BE2C (cell line): ENCODE measurements around the gene TAAR2.

Source experiments
- DNase-seq: peaks from one replicate; pipeline ENCODE4 v3.0.0-alpha.2; 2020
- H3K27me3 ChIP-seq: fragments of 250-450 bp; sonication (Bioruptor Pico); 2 replicates; pipeline ENCODE4 v1.5.1; 2020; ENCODE audit warnings: mild to moderate bottlenecking
- H3K36me3 ChIP-seq: fragments of 250-450 bp; sonication (Bioruptor Pico); 2 replicates; pipeline ENCODE4 v1.5.1; 2020; ENCODE audit warnings: mild to moderate bottlenecking
- H3K4me1 ChIP-seq: fragments of 250-450 bp; sonication (Bioruptor Pico); 2 replicates; pipeline ENCODE4 v1.5.1; 2020
- H3K4me3 ChIP-seq: 2 replicates; pipeline ENCODE4 v1.5.1; 2011; ENCODE audit warnings: low read depth, low read length
- H3K9me3 ChIP-seq: fragments of 250-450 bp; sonication (Bioruptor Pico); 2 replicates; pipeline ENCODE4 v1.5.1; 2020
- TF ChIP-seq, protein P1 (sequence below): IDR thresholded peaks from 2 replicates; pipeline ENCODE4 v1.5.1; 2012; ENCODE audit warnings: mild to moderate bottlenecking, low read depth, low read length

TAAR2 gene

DNA sequence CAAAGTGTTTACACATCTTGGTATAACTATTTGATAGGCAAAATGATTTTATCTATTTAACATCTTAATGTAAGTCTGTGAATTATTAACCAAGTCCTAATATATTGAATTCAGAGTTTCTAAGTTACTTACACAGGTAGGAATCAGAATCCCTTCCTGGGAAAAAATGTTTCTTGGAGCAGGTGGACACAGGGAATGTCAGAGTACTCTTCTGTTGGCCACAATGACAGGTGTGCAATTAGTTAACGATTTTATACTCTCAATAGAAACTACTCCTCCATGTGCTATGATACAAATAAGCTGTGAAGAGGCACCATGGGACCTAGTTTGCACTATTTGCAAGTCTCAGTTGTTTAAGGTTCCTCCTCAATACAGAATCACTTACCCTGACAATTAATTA is 33.7 kb downstream of the TAAR2 start:
- Histone ChIP-seq H3K27me3 (peaks cover 5% of the 10 kb centered on the region; the same call in 1 of the 2 replicates), H3K4me1 (no peaks in the 10 kb centered on the region), H3K9me3 (no peaks in the 10 kb centered on the region), H3K4me3 (no peak overlapping the region), H3K36me3 (no peaks in the 10 kb centered on the region)
- TF ChIP-seq, protein P1, sequence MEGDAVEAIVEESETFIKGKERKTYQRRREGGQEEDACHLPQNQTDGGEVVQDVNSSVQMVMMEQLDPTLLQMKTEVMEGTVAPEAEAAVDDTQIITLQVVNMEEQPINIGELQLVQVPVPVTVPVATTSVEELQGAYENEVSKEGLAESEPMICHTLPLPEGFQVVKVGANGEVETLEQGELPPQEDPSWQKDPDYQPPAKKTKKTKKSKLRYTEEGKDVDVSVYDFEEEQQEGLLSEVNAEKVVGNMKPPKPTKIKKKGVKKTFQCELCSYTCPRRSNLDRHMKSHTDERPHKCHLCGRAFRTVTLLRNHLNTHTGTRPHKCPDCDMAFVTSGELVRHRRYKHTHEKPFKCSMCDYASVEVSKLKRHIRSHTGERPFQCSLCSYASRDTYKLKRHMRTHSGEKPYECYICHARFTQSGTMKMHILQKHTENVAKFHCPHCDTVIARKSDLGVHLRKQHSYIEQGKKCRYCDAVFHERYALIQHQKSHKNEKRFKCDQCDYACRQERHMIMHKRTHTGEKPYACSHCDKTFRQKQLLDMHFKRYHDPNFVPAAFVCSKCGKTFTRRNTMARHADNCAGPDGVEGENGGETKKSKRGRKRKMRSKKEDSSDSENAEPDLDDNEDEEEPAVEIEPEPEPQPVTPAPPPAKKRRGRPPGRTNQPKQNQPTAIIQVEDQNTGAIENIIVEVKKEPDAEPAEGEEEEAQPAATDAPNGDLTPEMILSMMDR, result no peak
- DNase-seq, result no peak

DNA sequence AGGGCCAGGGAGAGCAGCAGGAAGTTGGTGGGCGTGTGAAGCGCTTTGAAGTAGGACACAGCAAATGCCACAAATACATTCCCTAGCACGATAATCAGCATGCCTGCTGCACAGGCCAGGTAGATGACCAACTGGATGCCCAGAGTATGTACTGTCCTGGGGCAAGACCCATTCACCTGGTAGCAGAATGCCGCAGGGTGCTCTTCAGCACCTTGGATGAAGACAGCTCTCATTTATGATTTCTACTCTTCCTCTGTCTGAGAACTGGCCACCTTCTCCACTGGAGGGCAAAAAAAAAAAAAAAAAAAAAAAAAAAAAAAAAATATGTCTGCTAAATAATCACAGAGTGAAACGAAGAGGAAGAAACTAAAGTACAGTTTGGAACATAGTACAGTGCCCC is 34.6 kb downstream of the TAAR2 start, which contains the start of gene TAAR5:
TSS of gene TAAR5 (minus strand) at position 288 of the 400 bp plus-strand sequence. CDS start at position 233, 55 bp downstream.
- TF ChIP-seq, protein P1, result no peak
- H3K27me3 ChIP-seq, result peaks cover 9% of the 10 kb centered on the region; the same call in 1 of the 2 replicates
- H3K9me3 ChIP-seq, result no peaks in the 10 kb centered on the region
- H3K4me3 ChIP-seq, result no peak within 1 kb of the TSS
- no peaks in the 10 kb centered on the region for H3K4me1 ChIP-seq
- no peaks in the 10 kb centered on the region for H3K36me3 ChIP-seq
- no peak for DNase-seq

DNA sequence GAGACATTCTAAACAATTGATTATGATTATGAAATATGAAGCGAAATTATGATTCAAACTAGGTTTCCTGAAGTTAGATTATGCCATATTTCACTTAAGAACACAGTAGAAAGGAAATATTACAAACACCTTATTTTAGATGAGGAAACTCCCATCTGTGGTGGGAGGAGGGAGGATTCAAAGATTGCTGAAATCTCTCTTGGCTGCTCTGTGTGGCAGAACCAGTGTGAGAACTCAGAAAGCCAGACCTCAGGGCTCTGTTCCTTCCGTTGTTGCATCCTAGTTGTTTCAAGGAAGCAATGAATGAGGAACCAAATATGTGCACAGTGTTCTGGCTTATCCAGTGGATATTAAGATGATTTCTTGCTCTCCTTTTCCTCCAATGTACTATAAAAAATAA is 36.7 kb downstream of the TAAR2 start:
- no peak for DNase-seq
- Histone ChIP-seq H3K9me3 (no peaks in the 10 kb centered on the region), H3K4me1 (no peaks in the 10 kb centered on the region), H3K36me3 (no peaks in the 10 kb centered on the region), H3K27me3 (peaks cover 11% of the 10 kb centered on the region; the same call in 1 of the 2 replicates), H3K4me3 (no peak overlapping the region)
- TF ChIP-seq, protein P1, result no peak

DNA sequence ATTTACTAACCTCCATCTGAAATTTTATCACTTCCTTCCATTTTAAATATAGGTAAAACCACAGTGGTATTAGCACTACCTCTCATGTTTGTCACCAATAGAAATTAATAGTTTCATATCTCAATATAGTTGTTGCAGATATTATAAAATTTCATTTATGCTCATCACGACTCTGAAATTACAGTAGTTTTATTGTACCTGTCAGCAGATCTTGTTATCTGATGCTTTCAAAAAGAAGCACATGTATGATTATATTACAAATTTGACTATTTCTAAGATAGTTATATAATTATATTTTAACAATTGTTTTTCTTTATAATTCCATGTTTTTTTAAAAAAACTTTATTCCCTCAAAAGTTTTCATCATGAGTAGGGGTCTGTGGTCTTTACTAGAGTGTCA is 39.4 kb downstream of the TAAR2 start:
- Histone ChIP-seq H3K4me1 (no peaks in the 10 kb centered on the region), H3K36me3 (no peaks in the 10 kb centered on the region), H3K9me3 (no peaks in the 10 kb centered on the region), H3K27me3 (peaks cover 13% of the 10 kb centered on the region; the same call in 1 of the 2 replicates), H3K4me3 (no peak overlapping the region)
- TF ChIP-seq, protein P1, result no peak
- no peak for DNase-seq

DNA sequence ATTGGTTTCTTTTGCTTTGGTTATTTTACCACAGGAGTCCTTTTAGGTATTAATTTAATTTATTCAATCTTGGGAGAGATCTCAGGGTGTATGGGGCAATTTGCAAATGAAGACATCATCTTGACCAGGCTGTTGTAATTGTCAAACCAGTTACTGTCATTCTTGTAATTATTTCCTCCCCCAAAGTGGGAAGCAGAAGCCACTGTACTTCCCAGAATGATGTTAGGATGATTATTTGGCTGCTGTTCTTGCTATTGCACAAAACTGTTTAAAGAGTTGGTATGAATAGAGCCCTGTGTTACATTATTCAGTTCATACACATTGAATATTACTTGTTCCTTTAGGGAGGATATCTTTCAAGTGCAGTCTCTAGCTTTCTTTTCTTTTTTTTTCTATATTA is 52.3 kb downstream of the TAAR2 start:
- no peaks in the 10 kb centered on the region for H3K36me3 ChIP-seq
- no peak for DNase-seq
- TF ChIP-seq, protein P1, result no peak
- no peak overlapping the region for H3K4me3 ChIP-seq
- no peaks in the 10 kb centered on the region for H3K9me3 ChIP-seq
- no peaks in the 10 kb centered on the region for H3K4me1 ChIP-seq
- peaks cover 38% of the 10 kb centered on the region for H3K27me3 ChIP-seq

DNA sequence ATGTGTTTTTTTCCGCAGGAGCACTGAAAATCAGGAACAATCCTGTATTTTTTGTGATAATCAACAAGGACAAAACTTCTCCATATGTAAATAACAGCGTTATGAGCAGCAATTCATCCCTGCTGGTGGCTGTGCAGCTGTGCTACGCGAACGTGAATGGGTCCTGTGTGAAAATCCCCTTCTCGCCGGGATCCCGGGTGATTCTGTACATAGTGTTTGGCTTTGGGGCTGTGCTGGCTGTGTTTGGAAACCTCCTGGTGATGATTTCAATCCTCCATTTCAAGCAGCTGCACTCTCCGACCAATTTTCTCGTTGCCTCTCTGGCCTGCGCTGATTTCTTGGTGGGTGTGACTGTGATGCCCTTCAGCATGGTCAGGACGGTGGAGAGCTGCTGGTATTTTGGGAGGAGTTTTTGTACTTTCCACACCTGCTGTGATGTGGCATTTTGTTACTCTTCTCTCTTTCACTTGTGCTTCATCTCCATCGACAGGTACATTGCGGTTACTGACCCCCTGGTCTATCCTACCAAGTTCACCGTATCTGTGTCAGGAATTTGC is 53.8 kb downstream of the TAAR2 start, which contains the start of gene TAAR6:
TSS of gene TAAR6 (plus strand) at position 102 of the 557 bp plus-strand sequence. CDS start at position 102, 0 bp downstream.
- TF ChIP-seq, protein P1, result no peak
- Histone ChIP-seq H3K9me3 (no peaks in the 10 kb centered on the region; the same call in 1 of the 2 replicates), H3K36me3 (no peaks in the 10 kb centered on the region), H3K4me1 (no peaks in the 10 kb centered on the region), H3K27me3 (peaks cover 49% of the 10 kb centered on the region), H3K4me3 (no peak within 1 kb of the TSS)
- no peak for DNase-seq
